OCI-LY3 (cell line): Measurements from ENCODE around the gene IVD.

ENCODE experiments used
- H2AFZ ChIP-seq: fragments of 200-600, 300-600 bp; shearing (Covaris generic); 2 replicates; pipeline ENCODE4 v1.6.0; 2014; ENCODE audit warnings: antibody characterized with exemption, low read depth, low read length
- H3K27ac ChIP-seq: fragments of 200-600, 300-600 bp; sonication (generic); 2 replicates; pipeline ENCODE4 v1.5.1; 2014; ENCODE audit warnings: mild to moderate bottlenecking, low read length, moderate library complexity, mixed read lengths
- H3K27me3 ChIP-seq: fragments of 200-600, 300-600 bp; sonication (generic); 2 replicates; pipeline ENCODE4 v1.6.1; 2014; ENCODE audit warnings: low read depth, low read length, mixed read lengths
- H3K36me3 ChIP-seq: fragments of 200-600, 300-600 bp; sonication (generic); replicated peaks from 2 replicates; pipeline ENCODE3; 2014; ENCODE audit warnings: low read depth, low read length, mixed read lengths
- H3K4me1 ChIP-seq: fragments of 300-600, 200-600 bp; sonication (generic); 2 replicates; pipeline ENCODE4 v1.6.1; 2014; ENCODE audit warnings: low read length, mixed read lengths
- H3K4me2 ChIP-seq: fragments of 200-600, 300-600 bp; sonication (generic); 2 replicates; pipeline ENCODE4 v1.6.1; 2014; ENCODE audit warnings: low read length, mixed read lengths
- H3K4me3 ChIP-seq: fragments of 300-600, 200-600 bp; sonication (generic); 2 replicates; pipeline ENCODE4 v1.5.1; 2014; ENCODE audit warnings: antibody characterized with exemption, mild to moderate bottlenecking, low read length, moderate library complexity
- H3K79me2 ChIP-seq: fragments of 300-600, 200-600 bp; shearing (Covaris generic); 2 replicates; pipeline ENCODE4 v1.6.1; 2014; ENCODE audit warnings: mild to moderate bottlenecking, low read length, mixed read lengths
- H3K9ac ChIP-seq: fragments of 300-600, 200-600 bp; shearing (Covaris generic); 2 replicates; pipeline ENCODE4 v1.6.0; 2014; ENCODE audit warnings: mild to moderate bottlenecking, low read length, moderate library complexity
- H3K9me3 ChIP-seq: fragments of 200-600, 300-600 bp; shearing (Covaris generic); 2 replicates; pipeline ENCODE4 v1.6.1; 2014; ENCODE audit warnings: low read length, mixed read lengths; ENCODE audit not compliant: insufficient read depth
- H4K20me1 ChIP-seq: fragments of 200-600, 300-600 bp; sonication (generic); 2 replicates; pipeline ENCODE4 v1.6.1; 2016; ENCODE audit warnings: low read length, mixed read lengths; ENCODE audit not compliant: insufficient read depth
- EZH2phosphoT487 ChIP-seq: fragments of 200-600 bp; shearing (Covaris generic); IDR thresholded peaks from 2 replicates; pipeline ENCODE4 v1.6.1; 2018; ENCODE audit warnings: antibody characterized with exemption, mixed run types, low read depth
- TF ChIP-seq, protein P1 (sequence below): fragments of 200-600, 300-600 bp; sonication (generic); IDR thresholded peaks from 2 replicates; pipeline ENCODE4 v1.5.1; 2014; ENCODE audit warnings: antibody characterized with exemption, low read length, low read depth

The IVD gene

DNA sequence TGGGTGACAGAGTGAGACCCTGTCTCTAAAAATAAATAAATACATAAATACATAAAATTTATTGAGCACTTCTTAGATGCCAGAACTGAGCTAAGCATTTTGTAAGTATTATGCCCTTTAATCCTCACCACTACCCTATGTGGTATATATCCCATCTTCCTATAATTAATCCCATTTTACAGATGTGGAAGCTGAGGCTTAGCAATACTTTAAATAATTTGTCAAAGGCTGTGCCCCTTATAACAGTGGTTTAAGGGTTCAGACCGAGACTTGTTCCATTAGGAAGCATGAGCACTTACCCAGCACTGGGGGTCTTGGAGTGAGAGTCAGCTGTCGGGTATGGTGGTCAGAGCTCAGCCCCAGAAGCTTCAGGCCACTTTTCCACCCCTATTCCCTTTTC lies 57.7 kb downstream of the IVD start:
- no peak overlapping the region for H3K27ac ChIP-seq
- no peak overlapping the region for H3K4me3 ChIP-seq
- no peaks in the 10 kb centered on the region for H3K4me1 ChIP-seq
- no peak overlapping the region for H3K4me2 ChIP-seq
- H2AFZ ChIP-seq, result no peak overlapping the region
- no peak overlapping the region for H3K9ac ChIP-seq
- no peaks in the 10 kb centered on the region for H3K79me2 ChIP-seq
- no peaks in the 10 kb centered on the region for H3K9me3 ChIP-seq
- TF ChIP-seq, protein P1, sequence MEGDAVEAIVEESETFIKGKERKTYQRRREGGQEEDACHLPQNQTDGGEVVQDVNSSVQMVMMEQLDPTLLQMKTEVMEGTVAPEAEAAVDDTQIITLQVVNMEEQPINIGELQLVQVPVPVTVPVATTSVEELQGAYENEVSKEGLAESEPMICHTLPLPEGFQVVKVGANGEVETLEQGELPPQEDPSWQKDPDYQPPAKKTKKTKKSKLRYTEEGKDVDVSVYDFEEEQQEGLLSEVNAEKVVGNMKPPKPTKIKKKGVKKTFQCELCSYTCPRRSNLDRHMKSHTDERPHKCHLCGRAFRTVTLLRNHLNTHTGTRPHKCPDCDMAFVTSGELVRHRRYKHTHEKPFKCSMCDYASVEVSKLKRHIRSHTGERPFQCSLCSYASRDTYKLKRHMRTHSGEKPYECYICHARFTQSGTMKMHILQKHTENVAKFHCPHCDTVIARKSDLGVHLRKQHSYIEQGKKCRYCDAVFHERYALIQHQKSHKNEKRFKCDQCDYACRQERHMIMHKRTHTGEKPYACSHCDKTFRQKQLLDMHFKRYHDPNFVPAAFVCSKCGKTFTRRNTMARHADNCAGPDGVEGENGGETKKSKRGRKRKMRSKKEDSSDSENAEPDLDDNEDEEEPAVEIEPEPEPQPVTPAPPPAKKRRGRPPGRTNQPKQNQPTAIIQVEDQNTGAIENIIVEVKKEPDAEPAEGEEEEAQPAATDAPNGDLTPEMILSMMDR, result no peak
- TF ChIP-seq EZH2phosphoT487, result no peak
- H4K20me1 ChIP-seq, result peaks cover 9% of the 10 kb centered on the region; the same call in 1 of the 2 replicates
- H3K36me3 ChIP-seq, result peaks cover 14% of the 10 kb centered on the region
- H3K27me3 ChIP-seq, result no peaks in the 10 kb centered on the region

DNA sequence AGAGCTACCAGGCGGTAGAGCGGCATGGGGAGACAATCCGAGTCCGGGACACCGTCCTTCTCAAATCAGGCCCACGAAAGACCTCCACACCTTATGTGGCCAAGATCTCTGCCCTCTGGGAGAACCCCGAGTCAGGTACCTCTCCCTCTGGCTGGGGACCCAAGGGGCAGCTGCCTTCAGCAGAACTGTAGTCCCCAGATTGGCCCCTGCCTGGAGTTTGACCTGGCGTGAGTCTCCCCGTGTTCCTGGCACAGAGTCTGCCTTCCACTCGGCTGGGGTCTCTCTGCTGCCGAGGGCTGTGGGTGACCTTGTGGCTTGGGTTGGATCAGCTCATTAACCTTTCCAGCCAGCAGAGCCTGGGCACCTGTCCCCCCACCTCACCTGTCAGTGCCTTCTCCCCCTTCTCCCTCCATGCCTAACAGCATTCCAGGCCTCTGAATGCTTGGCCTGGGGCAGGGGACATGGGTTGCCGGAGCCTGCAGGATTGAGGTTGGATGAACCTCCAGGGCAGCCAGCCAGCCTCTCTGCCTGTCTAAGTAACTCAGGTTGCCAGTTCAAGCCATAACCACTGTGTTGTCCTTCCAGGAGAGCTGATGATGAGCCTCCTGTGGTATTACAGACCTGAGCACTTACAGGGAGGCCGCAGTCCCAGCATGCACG lies 58.4 kb downstream of the IVD start:
- no peak overlapping the region for H3K4me3 ChIP-seq
- no peaks in the 10 kb centered on the region for H3K9me3 ChIP-seq
- no peaks in the 10 kb centered on the region for H3K4me1 ChIP-seq
- H2AFZ ChIP-seq, result no peak overlapping the region
- H3K4me2 ChIP-seq, result no peak overlapping the region
- peaks cover 14% of the 10 kb centered on the region for H3K36me3 ChIP-seq
- H4K20me1 ChIP-seq, result 0 out of 2 replicates have a peak, but pooled peaks cover 9% of the 10 kb centered on the region
- no peaks in the 10 kb centered on the region for H3K27me3 ChIP-seq
- TF ChIP-seq, protein P1, result no peak
- TF ChIP-seq EZH2phosphoT487, result no peak
- no peaks in the 10 kb centered on the region for H3K79me2 ChIP-seq
- no peak overlapping the region for H3K27ac ChIP-seq
- no peak overlapping the region for H3K9ac ChIP-seq

DNA sequence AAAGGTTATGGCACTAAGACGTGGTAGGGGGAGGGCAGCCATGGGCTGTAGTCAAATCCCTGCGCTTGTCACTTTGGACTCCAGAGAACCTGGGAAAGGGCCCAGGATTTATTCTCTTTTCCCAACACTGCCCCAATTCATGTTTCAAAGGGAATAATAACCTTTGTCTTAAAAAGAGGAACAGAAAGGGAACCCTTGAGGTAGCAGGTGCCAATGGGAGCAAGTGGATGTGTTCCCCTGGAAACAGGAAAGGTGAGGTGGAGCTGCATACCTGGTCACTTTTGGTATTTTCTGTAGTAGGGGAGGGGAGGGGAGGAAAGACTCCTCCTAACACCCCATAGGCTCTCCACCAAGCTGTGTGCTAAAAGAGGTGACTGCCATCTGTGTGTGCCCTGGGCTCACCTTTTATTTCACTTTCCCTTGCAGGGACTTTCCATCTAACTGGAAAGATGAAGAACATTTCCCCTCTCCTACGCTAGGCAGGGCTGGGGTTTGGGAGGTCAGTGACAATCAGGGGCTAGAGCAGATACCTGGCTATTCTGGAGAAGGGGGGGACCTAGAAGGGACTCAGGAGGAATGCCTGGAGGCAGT lies 59.1 kb downstream of the IVD start:
- H3K79me2 ChIP-seq, result no peaks in the 10 kb centered on the region
- no peak for TF ChIP-seq EZH2phosphoT487
- TF ChIP-seq, protein P1, result no peak
- peaks cover 14% of the 10 kb centered on the region for H3K36me3 ChIP-seq
- H4K20me1 ChIP-seq, result 0 out of 2 replicates have a peak, but pooled peaks cover 9% of the 10 kb centered on the region
- H3K4me2 ChIP-seq, result no peak overlapping the region
- H3K27ac ChIP-seq, result no peak overlapping the region
- no peak overlapping the region for H3K4me3 ChIP-seq
- no peaks in the 10 kb centered on the region for H3K27me3 ChIP-seq
- no peak overlapping the region for H3K9ac ChIP-seq
- no peak overlapping the region for H2AFZ ChIP-seq
- no peaks in the 10 kb centered on the region for H3K9me3 ChIP-seq
- no peaks in the 10 kb centered on the region for H3K4me1 ChIP-seq

DNA sequence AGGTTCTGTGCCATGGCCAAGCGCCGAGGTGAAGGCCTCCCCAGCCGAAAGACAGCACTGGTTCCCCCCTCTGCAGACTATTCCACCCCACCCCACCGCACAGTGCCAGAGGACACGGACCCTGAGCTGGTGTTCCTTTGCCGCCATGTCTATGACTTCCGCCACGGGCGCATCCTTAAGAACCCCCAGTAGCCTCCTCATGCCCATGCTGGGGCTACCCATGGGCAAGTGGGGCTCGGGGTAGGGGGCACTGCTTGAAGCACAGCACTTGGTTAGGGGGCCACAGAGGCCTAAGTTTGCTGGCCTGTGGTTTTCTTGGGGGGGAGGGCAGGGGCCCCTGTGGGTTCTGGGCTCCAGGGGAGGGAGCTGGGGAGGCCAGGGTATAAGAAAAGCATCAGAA lies 60.3 kb downstream of the IVD start:
- Histone ChIP-seq H3K9me3 (no peaks in the 10 kb centered on the region), H2AFZ (no peak overlapping the region), H3K4me2 (no peak overlapping the region), H3K9ac (no peak overlapping the region), H3K79me2 (no peaks in the 10 kb centered on the region), H3K4me3 (no peak overlapping the region), H3K27ac (no peak overlapping the region), H3K36me3 (peaks cover 14% of the 10 kb centered on the region), H3K4me1 (peaks cover 4% of the 10 kb centered on the region; the same call in 1 of the 2 replicates), H4K20me1 (0 out of 2 replicates have a peak, but pooled peaks cover 2% of the 10 kb centered on the region), H3K27me3 (no peaks in the 10 kb centered on the region)
- TF ChIP-seq EZH2phosphoT487, result no peak
- TF ChIP-seq, protein P1, result no peak
